Measurements from ENCODE around the gene ARID1B. TPM values are rescaled to one million over a fixed set of nuclear protein-coding genes. Genes with fewer than 3 reads are reported as not detected.

ARID1B gene
- total RNA-seq, 1 experiment from 2014 or later, result 58.8 TPM

DNA sequence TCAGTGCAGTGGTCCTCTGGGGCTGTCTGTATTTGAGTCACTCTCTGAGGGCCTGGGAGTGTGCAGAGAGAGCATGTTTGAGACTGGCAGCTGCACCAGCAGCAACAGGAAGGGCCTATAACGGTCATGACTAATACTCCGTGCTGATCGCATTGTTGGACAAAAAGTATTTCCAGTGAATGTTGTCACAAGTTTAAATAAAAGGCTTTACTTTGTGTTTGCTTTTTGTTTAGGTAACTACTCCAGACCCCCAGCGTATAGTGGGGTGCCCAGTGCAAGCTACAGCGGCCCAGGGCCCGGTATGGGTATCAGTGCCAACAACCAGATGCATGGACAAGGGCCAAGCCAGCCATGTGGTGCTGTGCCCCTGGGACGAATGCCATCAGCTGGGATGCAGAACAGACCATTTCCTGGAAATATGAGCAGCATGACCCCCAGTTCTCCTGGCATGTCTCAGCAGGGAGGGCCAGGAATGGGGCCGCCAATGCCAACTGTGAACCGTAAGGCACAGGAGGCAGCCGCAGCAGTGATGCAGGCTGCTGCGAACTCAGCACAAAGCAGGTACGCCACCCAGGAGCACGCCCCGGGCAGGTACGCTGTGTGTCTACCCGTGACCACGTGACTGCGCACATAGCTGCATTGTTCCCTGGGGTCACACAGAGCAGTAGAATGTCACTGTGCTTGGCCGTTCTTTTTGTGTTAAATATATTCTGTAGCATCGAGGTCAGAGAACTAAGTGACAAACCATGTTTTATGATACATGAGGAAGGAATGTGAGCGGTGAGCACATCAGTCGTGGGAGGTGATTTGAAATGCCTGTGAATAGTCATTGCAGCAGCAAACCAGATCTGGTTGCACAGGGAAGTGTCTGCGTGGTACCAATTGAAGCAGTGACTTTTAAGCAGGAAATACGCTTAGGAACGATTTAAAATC is 371.5 kb downstream of the ARID1B start:
- no TSS peak for BruUV-seq (replicated peaks)
- H3K4me3 Mint-ChIP-seq (ENCODE audit: unreplicated experiment), result no peak overlapping the region
- peaks cover 6% of the 10 kb centered on the region for H3K36me3 Mint-ChIP-seq (ENCODE audit: insufficient read depth, unreplicated experiment)
- H3K27me3 Mint-ChIP-seq (ENCODE audit: insufficient read depth, unreplicated experiment), result no peaks in the 10 kb centered on the region
- Histone ChIP-seq H3K36me3 (ENCODE audit: control insufficient read depth, insufficient read depth, low read length) (no peaks in the 10 kb centered on the region; the same call in 1 of the 2 replicates), H3K4me1 (no peaks in the 10 kb centered on the region), H3K9me3 (no peaks in the 10 kb centered on the region), H3K27me3 (replicated peaks; ENCODE audit: control insufficient read depth, insufficient read depth, low read length) (no peaks in the 10 kb centered on the region), H3K4me3 (ENCODE audit: low read depth, low read length) (no peak overlapping the region)
- TF ChIP-seq, protein P1, sequence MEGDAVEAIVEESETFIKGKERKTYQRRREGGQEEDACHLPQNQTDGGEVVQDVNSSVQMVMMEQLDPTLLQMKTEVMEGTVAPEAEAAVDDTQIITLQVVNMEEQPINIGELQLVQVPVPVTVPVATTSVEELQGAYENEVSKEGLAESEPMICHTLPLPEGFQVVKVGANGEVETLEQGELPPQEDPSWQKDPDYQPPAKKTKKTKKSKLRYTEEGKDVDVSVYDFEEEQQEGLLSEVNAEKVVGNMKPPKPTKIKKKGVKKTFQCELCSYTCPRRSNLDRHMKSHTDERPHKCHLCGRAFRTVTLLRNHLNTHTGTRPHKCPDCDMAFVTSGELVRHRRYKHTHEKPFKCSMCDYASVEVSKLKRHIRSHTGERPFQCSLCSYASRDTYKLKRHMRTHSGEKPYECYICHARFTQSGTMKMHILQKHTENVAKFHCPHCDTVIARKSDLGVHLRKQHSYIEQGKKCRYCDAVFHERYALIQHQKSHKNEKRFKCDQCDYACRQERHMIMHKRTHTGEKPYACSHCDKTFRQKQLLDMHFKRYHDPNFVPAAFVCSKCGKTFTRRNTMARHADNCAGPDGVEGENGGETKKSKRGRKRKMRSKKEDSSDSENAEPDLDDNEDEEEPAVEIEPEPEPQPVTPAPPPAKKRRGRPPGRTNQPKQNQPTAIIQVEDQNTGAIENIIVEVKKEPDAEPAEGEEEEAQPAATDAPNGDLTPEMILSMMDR (IDR thresholded peaks at IDR 0.05; ENCODE audit: insufficient read depth in 1 of 2, low read depth in 1 of 2, low read length in 1 of 2, severe bottlenecking in 1 of 2, unreplicated experiment in 1 of 2), result no peak
- H3K4me1 Mint-ChIP-seq (ENCODE audit: low read depth, unreplicated experiment), result no peaks in the 10 kb centered on the region
- intact Hi-C loops (cut with micrococcal nuclease; ENCODE audit: unreplicated experiment), result no loop called here
- no peak overlapping the region for H3K27ac Mint-ChIP-seq (ENCODE audit: unreplicated experiment)
- ChIA-PET CTCF (no interaction called here), POLR2A (no interaction called here)
- H3K9me3 Mint-ChIP-seq (ENCODE audit: unreplicated experiment), result no peaks in the 10 kb centered on the region
- no peak for DNase-seq

DNA sequence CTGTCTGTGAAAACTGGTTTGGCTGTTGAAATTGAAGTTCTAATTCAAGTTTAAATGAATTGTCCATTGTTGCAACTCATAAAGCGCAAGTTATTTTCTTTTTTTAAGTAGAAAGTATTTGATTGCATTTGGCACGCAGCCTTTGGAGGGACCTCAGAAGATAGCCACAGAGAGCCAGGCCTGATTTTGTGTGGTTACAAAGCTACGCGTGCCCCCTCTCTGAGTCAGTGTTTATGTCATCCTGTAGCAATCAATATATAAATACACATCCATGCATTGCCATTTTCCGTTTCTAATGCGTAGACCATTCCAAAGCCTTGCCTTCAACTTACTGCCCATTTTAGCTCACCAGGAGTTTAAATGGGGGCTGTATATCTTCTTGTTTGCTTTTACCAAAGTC is 372.9 kb downstream of the ARID1B start:
- CTCF ChIA-PET, result no interaction called here
- POLR2A ChIA-PET, result no interaction called here
- H3K27ac Mint-ChIP-seq (ENCODE audit: unreplicated experiment), result no peak overlapping the region

DNA sequence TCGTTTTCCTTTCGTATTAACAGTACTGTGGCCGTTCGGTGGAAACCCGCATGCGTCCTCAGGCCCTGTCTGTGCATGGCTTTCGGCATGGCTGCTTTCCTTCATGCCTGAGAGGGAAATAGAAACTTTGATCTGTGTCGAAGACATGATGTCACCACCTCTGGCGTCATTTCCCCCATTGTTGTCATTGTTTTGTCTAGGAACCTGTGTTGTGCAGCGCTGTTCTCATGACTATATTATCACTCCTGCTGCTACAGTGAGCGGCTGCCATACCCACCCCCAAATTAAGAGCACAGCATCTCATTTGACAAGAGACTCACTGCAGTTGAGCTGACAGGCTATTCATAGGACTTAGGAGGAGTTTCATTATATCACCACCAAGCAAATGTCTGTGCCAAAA is 373.9 kb downstream of the ARID1B start:
- Mint-ChIP-seq H3K27ac (ENCODE audit: unreplicated experiment) (no peak overlapping the region), H3K36me3 (ENCODE audit: insufficient read depth, unreplicated experiment) (peaks cover 21% of the 10 kb centered on the region), H3K9me3 (ENCODE audit: unreplicated experiment) (no peaks in the 10 kb centered on the region), H3K27me3 (ENCODE audit: insufficient read depth, unreplicated experiment) (no peaks in the 10 kb centered on the region), H3K4me3 (ENCODE audit: unreplicated experiment) (no peak overlapping the region), H3K4me1 (ENCODE audit: low read depth, unreplicated experiment) (no peaks in the 10 kb centered on the region)
- no TSS peak for BruUV-seq (replicated peaks)
- ChIA-PET CTCF (no interaction called here), POLR2A (no interaction called here)
- no peak for DNase-seq
- Histone ChIP-seq H3K4me1 (no peaks in the 10 kb centered on the region), H3K27me3 (replicated peaks; ENCODE audit: control insufficient read depth, insufficient read depth, low read length) (no peaks in the 10 kb centered on the region), H3K4me3 (ENCODE audit: low read depth, low read length) (no peak overlapping the region), H3K9me3 (no peaks in the 10 kb centered on the region), H3K36me3 (ENCODE audit: control insufficient read depth, insufficient read depth, low read length) (no peaks in the 10 kb centered on the region; the same call in 1 of the 2 replicates)
- TF ChIP-seq, protein P1 (IDR thresholded peaks at IDR 0.05; ENCODE audit: insufficient read depth in 1 of 2, low read depth in 1 of 2, low read length in 1 of 2, severe bottlenecking in 1 of 2, unreplicated experiment in 1 of 2), result no peak
- intact Hi-C loops (cut with micrococcal nuclease; ENCODE audit: unreplicated experiment), result no loop called here

More for the DNA sequence above, 372.9 kb downstream of the ARID1B start:
- no peak for DNase-seq
- Histone ChIP-seq H3K4me3 (ENCODE audit: low read depth, low read length) (no peak overlapping the region), H3K9me3 (no peaks in the 10 kb centered on the region), H3K27me3 (replicated peaks; ENCODE audit: control insufficient read depth, insufficient read depth, low read length) (no peaks in the 10 kb centered on the region), H3K36me3 (ENCODE audit: control insufficient read depth, insufficient read depth, low read length) (no peaks in the 10 kb centered on the region; the same call in 1 of the 2 replicates), H3K4me1 (no peaks in the 10 kb centered on the region)
- Mint-ChIP-seq H3K9me3 (ENCODE audit: unreplicated experiment) (no peaks in the 10 kb centered on the region), H3K36me3 (ENCODE audit: insufficient read depth, unreplicated experiment) (peaks cover 13% of the 10 kb centered on the region), H3K27me3 (ENCODE audit: insufficient read depth, unreplicated experiment) (no peaks in the 10 kb centered on the region), H3K4me3 (ENCODE audit: unreplicated experiment) (no peak overlapping the region), H3K4me1 (ENCODE audit: low read depth, unreplicated experiment) (no peaks in the 10 kb centered on the region)
- no TSS peak for BruUV-seq (replicated peaks)
- intact Hi-C loops (cut with micrococcal nuclease; ENCODE audit: unreplicated experiment), result no loop called here
- TF ChIP-seq, protein P1 (IDR thresholded peaks at IDR 0.05; ENCODE audit: insufficient read depth in 1 of 2, low read depth in 1 of 2, low read length in 1 of 2, severe bottlenecking in 1 of 2, unreplicated experiment in 1 of 2), result no peak

Measured in Caco-2 (cell line).